Vagina (tissue), 2 donors: ENCODE results near the gene HIVEP2. TPM values are rescaled to one million over a fixed set of nuclear protein-coding genes. Genes with fewer than 3 reads are reported as not detected.

Source experiments
- DNase-seq, 2 donors: peaks; one replicate each; pipeline ENCODE4 v3.0.0-alpha.2; 2017; ENCODE audit errors: extremely low spot score in 2 of 2
- H3K27ac ChIP-seq: fragments of 200-600 bp; sonication (generic); one replicate; pipeline ENCODE4 v1.5.1; 2019
- H3K27me3 ChIP-seq: fragments of 200-600 bp; sonication (generic); one replicate; pipeline ENCODE4 v1.5.1; 2019
- H3K36me3 ChIP-seq, 2 donors: fragments of 200-600 bp; sonication (generic); one replicate each; pipeline ENCODE4 v1.5.1; 2017 to 2019
- H3K4me1 ChIP-seq: fragments of 200-600 bp; sonication (generic); one replicate; pipeline ENCODE4 v1.5.1; 2019
- H3K4me3 ChIP-seq, 2 donors: fragments of 200-600 bp; sonication (generic); 1 replicate in 1 of 2; 2 replicates in 1 of 2; pipeline ENCODE4 v1.5.1; 2016 to 2019
- H3K9me3 ChIP-seq: fragments of 200-600 bp; sonication (generic); one replicate; pipeline ENCODE4 v1.5.1; 2019
- CTCF ChIP-seq, 3 experiments: fragments of 450-650 bp in 2 of 3; fragments of 200-600 bp in 1 of 3; sonication (generic) in 1 of 3; IDR thresholded peaks; one replicate each; pipeline ENCODE4 v1.5.1; 2017 to 2019; ENCODE audit warnings: antibody characterized with exemption in 3 of 3, mild to moderate bottlenecking in 2 of 3, moderate library complexity in 2 of 3
- POLR2A ChIP-seq, 2 donors: fragments of 450-650 bp; IDR thresholded peaks; one replicate each; pipeline ENCODE4 v1.6.1; 2017; ENCODE audit warnings: antibody characterized with exemption in 2 of 2, mild to moderate bottlenecking in 2 of 2, moderate library complexity in 2 of 2
- POLR2AphosphoS5 ChIP-seq, 2 donors: sonication (generic); formaldehyde crosslinking; IDR thresholded peaks; one replicate each; pipeline ENCODE4 v1.9.0; 2017; ENCODE audit warnings: antibody characterized with exemption in 2 of 2, mild to moderate bottlenecking in 2 of 2, low read depth in 1 of 2; ENCODE audit not compliant: insufficient read depth in 1 of 2
- intact Hi-C: fragments of 100-400 bp; cut with DNase I; formaldehyde crosslinking; loops from one replicate; pipeline ENCODE4 v1.15.1; 2023
- total RNA-seq: library from RNA; depleted of rRNA; stranded (reverse); fragments of >200 nt; gene quantifications from one replicate; pipeline ENCODE4 v1.2.3, GENCODE V29; 2016

The HIVEP2 gene
- total RNA-seq, 1 donor from 2014 or later = 24.6 TPM

DNA sequence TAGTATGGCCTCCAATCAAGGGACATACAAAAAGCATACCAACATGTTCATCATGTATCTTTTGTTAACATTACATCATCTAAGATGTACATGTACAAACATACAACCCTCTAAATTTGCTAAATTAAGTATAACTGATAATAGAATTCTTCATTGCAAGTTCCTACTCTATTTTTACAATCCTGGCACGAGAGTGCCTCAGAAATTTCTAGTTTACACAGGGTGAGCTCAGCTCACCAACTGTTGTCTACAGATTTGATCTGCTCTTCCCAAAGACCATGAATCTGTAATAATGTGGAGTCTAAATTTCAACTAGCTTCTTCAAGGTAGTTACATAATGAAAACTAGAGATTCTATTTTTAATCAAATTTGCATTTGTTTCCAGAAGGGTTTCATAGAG lies 179.7 kb downstream of the HIVEP2 start:
- Histone ChIP-seq H3K4me3 (no peak overlapping the region), H3K9me3 (no peaks in the 10 kb centered on the region), H3K4me1 (no peaks in the 10 kb centered on the region), H3K27ac (no peak overlapping the region), H3K36me3 (peaks cover 0 to 9% of the 10 kb centered on the region in 2 donors), H3K27me3 (no peaks in the 10 kb centered on the region)
- TF ChIP-seq CTCF (IDR thresholded peaks at IDR 0.05) (no peak), POLR2AphosphoS5 (IDR thresholded peaks at IDR 0.05; ENCODE audit: insufficient read depth in 1 of 2, low read depth in 1 of 2) (no peak), POLR2A (IDR thresholded peaks at IDR 0.05) (no peak)
- DNase-seq = no peak
- intact Hi-C loops = no loop called here

- intact Hi-C loops = no loop called here
- Histone ChIP-seq H3K27ac (no peak overlapping the region), H3K9me3 (no peaks in the 10 kb centered on the region), H3K4me1 (no peaks in the 10 kb centered on the region), H3K4me3 (no peak overlapping the region), H3K36me3 (peaks cover 0 to 19% of the 10 kb centered on the region in 2 donors), H3K27me3 (no peaks in the 10 kb centered on the region)
- TF ChIP-seq POLR2AphosphoS5 (IDR thresholded peaks at IDR 0.05; ENCODE audit: insufficient read depth in 1 of 2, low read depth in 1 of 2) = no peak
- TF ChIP-seq POLR2A (IDR thresholded peaks at IDR 0.05) = no peak
- no peak for DNase-seq
Measured at GRCh38 chr6:142764311-142764710, 180.7 kb downstream of the HIVEP2 start.

- H3K4me3 ChIP-seq = no peak overlapping the region
- TF ChIP-seq POLR2A (IDR thresholded peaks at IDR 0.05) (no peak), POLR2AphosphoS5 (IDR thresholded peaks at IDR 0.05; ENCODE audit: insufficient read depth in 1 of 2, low read depth in 1 of 2) (no peak), CTCF (IDR thresholded peaks at IDR 0.05) (no peak)
- no peaks in the 10 kb centered on the region for H3K27me3 ChIP-seq
- intact Hi-C loops = no loop called here
- H3K36me3 ChIP-seq = peaks cover 0 to 27% of the 10 kb centered on the region in 2 donors
- H3K4me1 ChIP-seq = no peaks in the 10 kb centered on the region
- no peak for DNase-seq
- H3K9me3 ChIP-seq = no peaks in the 10 kb centered on the region
- H3K27ac ChIP-seq = no peak overlapping the region
Measured at GRCh38 chr6:142763205-142763604, 181.8 kb downstream of the HIVEP2 start.

DNA sequence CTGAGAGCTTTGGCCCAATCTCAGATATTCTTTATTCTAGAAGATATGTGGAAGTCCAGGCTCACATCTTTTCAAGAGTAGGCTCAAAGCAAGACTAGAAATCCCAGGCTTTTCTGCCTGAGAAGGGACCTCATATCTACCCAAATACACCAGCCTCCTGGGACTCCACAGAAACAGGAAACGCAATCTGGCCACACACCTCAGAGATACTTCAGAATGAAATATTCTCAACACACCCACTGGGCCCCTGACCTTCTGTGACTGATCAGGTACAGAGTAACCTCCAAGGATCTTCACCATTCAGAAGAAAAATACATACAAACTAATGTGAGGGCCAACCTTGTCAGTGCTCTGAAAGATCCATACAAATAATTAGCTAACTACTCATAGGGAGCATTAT lies 183.2 kb downstream of the HIVEP2 start:
- Histone ChIP-seq H3K4me1 (no peaks in the 10 kb centered on the region), H3K27ac (no peak overlapping the region), H3K4me3 (no peak overlapping the region), H3K36me3 (peaks cover 0 to 27% of the 10 kb centered on the region in 2 donors), H3K9me3 (no peaks in the 10 kb centered on the region), H3K27me3 (no peaks in the 10 kb centered on the region)
- intact Hi-C loops = no loop called here
- no peak for DNase-seq
- no peak for TF ChIP-seq CTCF (IDR thresholded peaks at IDR 0.05)
- no peak for TF ChIP-seq POLR2AphosphoS5 (IDR thresholded peaks at IDR 0.05; ENCODE audit: insufficient read depth in 1 of 2, low read depth in 1 of 2)
- TF ChIP-seq POLR2A (IDR thresholded peaks at IDR 0.05) = no peak

DNA sequence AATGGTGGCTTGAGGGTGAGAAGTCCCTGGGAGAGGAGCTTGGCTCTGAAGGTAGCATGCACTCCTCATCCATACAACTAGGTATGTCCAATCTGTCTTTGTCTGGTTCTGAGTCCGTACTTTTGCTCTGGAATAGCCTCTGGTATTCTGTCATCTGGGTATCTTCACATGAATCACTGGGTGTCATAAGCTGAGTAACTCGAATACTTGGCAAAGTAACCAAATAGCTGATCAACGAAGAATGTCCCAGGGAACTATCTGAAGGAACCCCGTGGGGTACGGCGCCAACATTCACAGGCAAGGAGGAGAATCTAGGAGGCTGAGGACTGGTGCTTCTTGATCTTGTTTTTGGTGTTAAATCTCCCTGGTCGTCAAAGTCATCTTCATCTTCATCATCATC lies 184.8 kb downstream of the HIVEP2 start:
- H3K27me3 ChIP-seq = no peaks in the 10 kb centered on the region
- intact Hi-C loops = no loop called here
- no peaks in the 10 kb centered on the region for H3K4me1 ChIP-seq
- H3K9me3 ChIP-seq = no peaks in the 10 kb centered on the region
- H3K4me3 ChIP-seq = no peak overlapping the region
- no peak overlapping the region for H3K27ac ChIP-seq
- TF ChIP-seq POLR2AphosphoS5 (IDR thresholded peaks at IDR 0.05; ENCODE audit: insufficient read depth in 1 of 2, low read depth in 1 of 2) (no peak), POLR2A (IDR thresholded peaks at IDR 0.05) (no peak), CTCF (IDR thresholded peaks at IDR 0.05) (no peak)
- H3K36me3 ChIP-seq = peaks cover 0 to 27% of the 10 kb centered on the region in 2 donors
- no peak for DNase-seq
